ENCODE results near the gene DNPH1.

Gene DNPH1

DNA sequence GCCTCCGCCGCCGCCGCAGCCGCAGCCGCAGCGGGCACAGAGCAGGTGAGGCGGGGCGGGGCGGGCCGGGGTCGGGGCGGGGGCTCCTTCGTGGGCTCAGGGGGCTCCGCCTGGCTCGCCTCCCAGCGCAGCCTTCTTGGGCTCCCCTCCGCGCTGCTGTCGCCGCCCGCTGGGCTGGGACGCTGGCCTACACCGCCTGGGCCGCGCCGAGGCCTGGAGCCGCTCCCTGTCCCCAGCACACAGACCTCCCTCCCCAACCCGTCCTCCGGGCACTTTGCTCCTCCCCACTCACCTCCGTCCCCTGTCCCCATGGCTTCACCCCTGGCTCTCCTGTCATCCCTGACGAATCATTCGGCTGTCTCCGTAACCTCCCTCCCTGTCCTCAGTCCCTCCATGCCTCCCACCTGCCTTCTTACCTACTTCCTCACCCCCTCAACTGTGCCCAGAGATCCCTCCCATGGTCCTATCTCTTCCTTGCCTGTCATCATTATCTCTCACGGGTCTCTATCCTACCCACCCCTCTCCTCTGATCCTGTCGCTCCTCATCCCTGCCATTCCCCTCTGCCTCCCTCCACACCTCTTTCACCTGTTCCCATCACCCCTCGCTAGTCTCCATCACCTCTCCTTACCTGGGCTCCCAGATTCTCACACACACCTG lies 14.5 kb upstream of the DNPH1 start:
- DNase-seq, result no peak

GRCh38 chr6:43242908-43243663 lies 13.8 kb upstream of the DNPH1 start, which contains the start of gene TTBK1:
TTBK1 (plus strand) TSS chr6:43243481; CDS start chr6:43246661, 3,180 bp downstream.
- DNase-seq, result no peak

DNA sequence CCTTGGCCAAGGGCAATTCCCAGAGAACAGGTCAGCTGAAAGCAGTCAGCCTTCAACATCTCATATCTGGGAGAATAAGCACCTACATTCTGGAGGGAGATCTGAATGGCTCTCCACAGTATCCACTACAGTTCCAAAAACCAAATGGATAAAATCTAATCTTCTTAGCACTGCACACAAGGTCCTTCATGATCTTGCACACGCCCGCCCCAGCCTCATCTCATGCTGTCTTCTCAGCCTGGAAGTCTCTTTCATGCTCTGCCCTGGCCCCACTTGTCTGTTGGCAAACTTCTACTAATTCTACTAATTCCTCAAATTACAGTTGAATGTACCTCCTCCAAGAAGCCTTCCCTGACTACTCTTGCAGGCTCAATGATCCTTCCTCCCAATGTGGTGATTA lies 12.2 kb upstream of the DNPH1 start:
- no peak for DNase-seq

DNA sequence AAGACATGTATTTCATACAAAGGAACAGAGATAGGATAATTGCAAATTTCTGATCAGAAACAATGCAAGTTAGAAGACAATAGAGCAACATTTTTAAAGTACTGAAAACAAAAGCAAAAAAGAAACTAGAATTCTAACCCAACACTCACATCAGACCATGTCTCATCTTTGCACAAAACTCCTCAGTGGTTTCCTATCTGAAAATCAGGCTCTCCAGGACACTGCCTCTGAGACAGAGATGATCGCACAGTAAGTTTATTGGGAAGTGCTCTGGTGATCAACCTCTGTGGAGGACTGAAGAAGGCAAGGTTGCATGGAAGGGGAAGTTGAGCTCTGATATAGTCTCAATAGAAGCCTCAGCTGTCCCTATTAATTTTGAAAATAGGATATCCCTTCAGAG lies 11.7 kb upstream of the DNPH1 start:
- no peak for DNase-seq

- no peak for DNase-seq
These were observed 9.8 kb upstream of the DNPH1 start for GRCh38 chr6:43239054-43239453.

DNA sequence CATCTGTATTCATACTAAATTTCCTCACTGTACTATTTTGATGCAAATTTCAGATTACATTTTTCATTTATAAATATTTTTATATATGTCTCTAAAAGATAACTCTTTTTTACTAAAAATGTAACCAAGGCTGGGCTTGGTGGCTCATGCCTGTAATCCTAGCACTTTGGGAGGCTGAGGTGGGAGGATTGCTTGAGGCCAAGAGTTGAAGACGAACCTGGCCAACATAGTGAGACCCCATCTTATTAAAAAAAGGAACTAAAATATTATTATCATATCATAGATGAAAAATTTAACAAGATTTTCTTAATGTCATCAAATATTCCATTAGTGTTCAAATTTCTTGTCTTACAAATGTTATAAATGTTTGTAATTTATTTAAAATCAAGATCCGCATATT lies 6.6 kb upstream of the DNPH1 start:
- DNase-seq, result no peak

GRCh38 chr6:43231735-43232450 lies 2.6 kb upstream of the DNPH1 start:
- DNase-seq, result peak in 1 of 2 experiments; percentile 0

GRCh38 chr6:43231053-43231452 lies 1.8 kb upstream of the DNPH1 start:
- DNase-seq, result peak in 1 of 2 experiments; percentile 12

- DNase-seq, result no peak
These were observed 731 bp upstream of the DNPH1 start for GRCh38 chr6:43229803-43230620.

GRCh38 chr6:43226192-43226851 lies 3.0 kb downstream of the DNPH1 start:
- DNase-seq, result no peak

DNA sequence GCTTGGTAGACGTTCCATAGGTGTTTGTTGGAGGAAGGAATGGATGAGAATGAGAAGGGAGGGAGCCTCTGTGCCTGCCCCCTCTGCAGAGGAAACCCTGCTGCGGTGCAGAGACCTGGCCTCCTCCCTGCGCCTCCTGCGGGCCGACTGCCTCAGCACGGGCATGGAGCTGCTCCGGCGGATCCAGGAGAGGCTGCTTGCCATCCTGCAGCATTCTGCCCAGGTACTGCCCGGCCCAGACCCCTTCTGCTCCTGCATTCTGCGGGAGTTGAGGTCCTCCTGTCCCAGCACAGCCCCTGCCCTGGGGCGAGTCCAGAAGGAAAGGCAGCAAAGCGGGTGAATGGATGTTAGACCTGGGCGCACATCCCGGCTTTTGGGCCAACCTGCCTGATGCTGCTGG lies 6.1 kb downstream of the DNPH1 start:
- DNase-seq, result no peak

DNA sequence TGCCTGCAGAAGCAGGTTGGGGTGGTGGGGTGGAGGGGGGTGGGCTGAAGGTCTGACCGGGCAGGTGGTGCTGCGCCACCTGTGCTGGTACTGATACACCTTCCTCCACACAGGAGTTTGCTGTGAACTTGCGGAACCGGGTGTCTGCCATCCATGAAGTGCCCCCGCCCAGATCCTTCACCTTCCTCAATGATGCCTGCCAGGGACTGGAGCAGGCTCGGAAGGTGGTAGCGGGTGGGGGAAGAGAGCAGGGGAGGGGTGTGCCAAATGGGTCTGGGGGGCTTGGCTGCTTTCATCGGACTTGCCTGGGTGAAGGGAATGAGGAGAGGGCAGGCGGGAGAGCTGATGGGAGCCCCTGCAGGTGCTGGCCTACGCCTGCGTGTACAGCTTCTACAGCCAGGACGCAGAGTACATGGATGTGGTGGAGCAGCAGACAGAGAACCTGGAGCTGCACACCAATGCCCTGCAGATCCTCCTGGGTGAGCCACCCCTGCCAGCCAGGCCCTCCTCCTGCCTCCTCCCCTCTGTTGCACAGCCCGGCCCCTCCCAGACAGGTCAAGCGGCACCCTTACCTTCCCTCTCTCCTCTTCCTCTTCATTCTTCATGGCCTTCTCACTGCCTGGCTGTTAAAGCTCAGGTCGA lies 6.7 kb downstream of the DNPH1 start:
- DNase-seq, result no peak

GRCh38 chr6:43221046-43221972 lies 8.0 kb downstream of the DNPH1 start:
- no peak for DNase-seq

DNA sequence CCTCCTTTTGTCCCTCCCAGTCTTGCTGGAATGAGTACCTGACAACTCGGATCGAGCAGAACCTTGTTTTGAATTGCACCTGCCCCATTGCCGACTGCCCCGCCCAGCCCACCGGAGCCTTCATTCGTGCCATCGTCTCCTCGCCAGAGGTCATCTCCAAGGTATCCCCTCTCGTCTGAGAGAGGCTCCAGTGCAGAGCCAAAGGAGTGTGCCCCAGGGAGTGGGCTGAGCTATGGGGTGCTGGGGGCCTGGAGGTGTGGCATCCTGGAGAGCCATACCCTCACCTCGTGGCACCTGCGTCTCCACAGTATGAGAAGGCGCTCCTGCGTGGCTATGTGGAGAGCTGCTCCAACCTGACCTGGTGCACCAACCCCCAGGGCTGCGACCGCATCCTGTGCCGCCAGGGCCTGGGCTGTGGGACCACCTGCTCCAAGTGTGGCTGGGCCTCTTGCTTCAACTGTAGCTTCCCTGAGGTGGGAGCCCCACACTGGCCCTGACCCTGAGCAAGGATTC lies 8.8 kb downstream of the DNPH1 start:
- DNase-seq, result no peak

DNA sequence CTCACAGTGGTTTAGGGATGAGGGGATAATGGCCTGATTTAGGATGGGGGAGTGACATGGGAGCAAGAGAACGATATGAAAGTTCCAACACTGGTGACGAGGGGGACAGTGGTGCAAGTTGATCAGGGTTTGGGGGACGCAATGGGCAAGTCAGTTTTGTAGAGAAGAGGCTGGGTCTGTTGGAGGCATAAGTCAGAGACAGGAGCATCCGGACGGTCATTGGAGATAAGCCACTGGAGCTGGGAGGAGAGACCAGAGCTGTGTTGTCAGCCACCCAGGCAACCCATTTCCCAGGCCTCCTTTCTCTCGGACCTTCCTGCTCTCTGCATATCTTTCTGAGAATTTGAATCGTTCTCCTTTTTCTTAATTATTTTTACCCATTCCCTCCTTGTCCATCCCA lies 9.5 kb downstream of the DNPH1 start:
- no peak for DNase-seq

- DNase-seq, result no peak
These were observed 10.2 kb downstream of the DNPH1 start for GRCh38 chr6:43219119-43219518.

DNA sequence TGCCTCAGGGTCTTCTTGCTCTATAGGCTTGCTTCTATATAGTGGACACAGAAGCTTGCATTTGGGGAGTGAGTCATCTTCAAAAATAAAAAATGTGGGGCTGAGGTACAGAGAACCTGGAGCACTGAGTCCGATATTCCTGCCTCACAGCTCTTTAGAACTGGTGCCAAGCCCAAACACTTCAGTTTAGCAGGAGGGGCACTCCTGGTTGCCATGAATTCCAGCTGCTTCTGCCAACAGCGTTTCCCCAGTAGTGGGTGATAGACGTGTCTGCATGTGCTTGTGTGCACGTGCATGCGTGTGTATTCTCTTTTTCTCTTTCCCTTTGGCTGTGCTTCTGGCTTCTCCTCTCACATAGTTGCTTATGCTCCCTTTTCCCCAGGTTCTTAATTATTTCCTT lies 11.9 kb downstream of the DNPH1 start:
- DNase-seq, result no peak

GRCh38 chr6:43216200-43216599 lies 13.1 kb downstream of the DNPH1 start:
- no peak for DNase-seq

DNA sequence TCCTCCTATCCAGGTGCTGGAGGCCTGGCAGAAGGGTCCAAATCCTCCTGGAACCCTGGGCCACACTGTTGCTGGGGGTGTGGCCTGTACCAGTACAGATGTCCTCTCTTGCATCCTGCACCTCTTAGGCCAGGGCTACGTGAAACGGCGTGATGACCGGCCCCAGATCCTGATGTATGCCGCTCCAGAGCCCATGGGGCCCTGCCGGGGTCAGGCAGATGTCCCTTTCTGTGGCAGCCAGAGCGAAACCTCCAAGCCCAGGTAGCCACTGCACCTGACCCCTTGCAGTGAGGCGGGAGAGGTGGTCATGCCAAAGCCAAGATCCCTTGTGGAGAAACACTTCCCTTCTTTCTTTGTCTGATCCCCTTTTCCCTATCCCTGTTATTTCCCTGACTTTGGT lies 14.2 kb downstream of the DNPH1 start:
- DNase-seq, result no peak

GRCh38 chr6:43213431-43213830 lies 15.8 kb downstream of the DNPH1 start:
- no peak for DNase-seq

GRCh38 chr6:43211955-43212354 lies 17.3 kb downstream of the DNPH1 start:
- DNase-seq, result no peak
